NB4 (cell line): ENCODE measurements around the gene SULT1C3.

Source experiments
- MAX ChIP-seq: IDR thresholded peaks from 2 replicates; pipeline ENCODE4 v1.6.1; 2011; ENCODE audit warnings: low read depth, low read length
- MYC ChIP-seq: IDR thresholded peaks from 2 replicates; pipeline ENCODE4 v1.6.1; 2011; ENCODE audit warnings: low read depth, low read length

- no peak for TF ChIP-seq MAX
- TF ChIP-seq MYC = no peak
Observed at GRCh38 chr2:108217211-108217610, 22.6 kb upstream of the SULT1C3 start.
